ENCODE measurements around the gene ZNF208. TPM values are rescaled to one million over a fixed set of nuclear protein-coding genes. Genes with fewer than 3 reads are reported as not detected.

ZNF208 gene
- total RNA-seq, 2 experiments from 2014 or later = 2.9 to 3.8 TPM

GRCh38 chr19:21922276-21922675 is 88.5 kb downstream of the ZNF208 start:
- Mint-ChIP-seq H3K4me3 (no peak overlapping the region), H3K4me1 (ENCODE audit: low read depth) (no peaks in the 10 kb centered on the region), H3K36me3 (ENCODE audit: low read depth) (peaks cover 6% of the 10 kb centered on the region), H3K27ac (no peak overlapping the region), H3K9me3 (peaks cover 21% of the 10 kb centered on the region), H3K27me3 (no peaks in the 10 kb centered on the region)
- H3K36me3 ChIP-seq (ENCODE audit: insufficient read depth, low read length) = no peaks in the 10 kb centered on the region
- no peaks in the 10 kb centered on the region for H3K27me3 ChIP-seq (ENCODE audit: control insufficient read depth in 1 of 2, insufficient read depth in 2 of 2, low read length in 2 of 2)
- H3K4me1 ChIP-seq (ENCODE audit: insufficient read depth, low read length) = no peaks in the 10 kb centered on the region
- no peak for TF ChIP-seq CTCF (IDR thresholded peaks at IDR 0.05)
- intact Hi-C loops (cut with DNase I, micrococcal nuclease) = no loop called here
- H3K4me3 ChIP-seq (ENCODE audit: low read length) = no peak overlapping the region
- ATAC-seq (ENCODE audit: poor library complexity) (no peak), DNase-seq (no peak)
- H3K27ac ChIP-seq (ENCODE audit: low read depth in 1 of 2, low read length in 2 of 2) = no peak overlapping the region
- CTCF ChIA-PET = no interaction called here
- POLR2A ChIA-PET = no interaction called here
- peaks cover 0 to 13% of the 10 kb centered on the region in 2 experiments for H3K9me3 ChIP-seq (ENCODE audit: control insufficient read depth in 1 of 2, insufficient read depth in 1 of 2, low read length in 2 of 2)

GRCh38 chr19:21921691-21922180 is 89.0 kb downstream of the ZNF208 start:
- TF ChIP-seq CTCF (IDR thresholded peaks at IDR 0.05) = no peak
- H3K27ac Mint-ChIP-seq = no peak overlapping the region
- H3K9me3 ChIP-seq (ENCODE audit: control insufficient read depth in 1 of 2, insufficient read depth in 1 of 2, low read length in 2 of 2) = peaks cover 0 to 13% of the 10 kb centered on the region in 2 experiments
- ATAC-seq (ENCODE audit: poor library complexity) = no peak
- peaks cover 24% of the 10 kb centered on the region for H3K9me3 Mint-ChIP-seq
- CTCF ChIA-PET = no interaction called here
- peaks cover 6% of the 10 kb centered on the region for H3K36me3 Mint-ChIP-seq (ENCODE audit: low read depth)
- H3K36me3 ChIP-seq (ENCODE audit: insufficient read depth, low read length) = no peaks in the 10 kb centered on the region
- H3K27ac ChIP-seq (ENCODE audit: low read depth in 1 of 2, low read length in 2 of 2) = no peak overlapping the region
- intact Hi-C loops (cut with DNase I, micrococcal nuclease) = no loop called here
- H3K4me3 Mint-ChIP-seq = no peak overlapping the region
- no peaks in the 10 kb centered on the region for H3K27me3 ChIP-seq (ENCODE audit: control insufficient read depth in 1 of 2, insufficient read depth in 2 of 2, low read length in 2 of 2)
- no peaks in the 10 kb centered on the region for H3K27me3 Mint-ChIP-seq
- no peaks in the 10 kb centered on the region for H3K4me1 Mint-ChIP-seq (ENCODE audit: low read depth)
- no peak for DNase-seq
- H3K4me3 ChIP-seq (ENCODE audit: low read length) = no peak overlapping the region
- no peaks in the 10 kb centered on the region for H3K4me1 ChIP-seq (ENCODE audit: insufficient read depth, low read length)
- POLR2A ChIA-PET = no interaction called here

GRCh38 chr19:21915411-21915810 is 95.3 kb downstream of the ZNF208 start:
- H3K9me3 ChIP-seq (ENCODE audit: control insufficient read depth in 1 of 2, insufficient read depth in 1 of 2, low read length in 2 of 2) = peaks cover 0 to 7% of the 10 kb centered on the region in 2 experiments
- H3K4me3 ChIP-seq (ENCODE audit: low read length) = no peak overlapping the region
- intact Hi-C loops (cut with DNase I, micrococcal nuclease) = no loop called here
- no peaks in the 10 kb centered on the region for H3K36me3 ChIP-seq (ENCODE audit: insufficient read depth, low read length)
- H3K27me3 ChIP-seq (ENCODE audit: control insufficient read depth in 1 of 2, insufficient read depth in 2 of 2, low read length in 2 of 2) = no peaks in the 10 kb centered on the region
- ATAC-seq (ENCODE audit: poor library complexity) (no peak), DNase-seq (no peak)
- POLR2A ChIA-PET = no interaction called here
- Mint-ChIP-seq H3K9me3 (peaks cover 18% of the 10 kb centered on the region), H3K27me3 (no peaks in the 10 kb centered on the region), H3K27ac (no peak overlapping the region), H3K36me3 (ENCODE audit: low read depth) (no peaks in the 10 kb centered on the region), H3K4me3 (no peak overlapping the region), H3K4me1 (ENCODE audit: low read depth) (no peaks in the 10 kb centered on the region)
- CTCF ChIA-PET = no interaction called here
- no peaks in the 10 kb centered on the region for H3K4me1 ChIP-seq (ENCODE audit: insufficient read depth, low read length)
- TF ChIP-seq CTCF (IDR thresholded peaks at IDR 0.05) = no peak
- no peak overlapping the region for H3K27ac ChIP-seq (ENCODE audit: low read depth in 1 of 2, low read length in 2 of 2)
